H54 (cell line): ENCODE results near the gene MAML2.

ENCODE experiments used
- DNase-seq: peaks from one replicate; pipeline ENCODE4 v3.0.0; 2011; ENCODE audit warnings: low spot score, mixed read lengths; ENCODE audit not compliant: insufficient read length
- FAIRE-seq: peaks from 3 replicates; lab custom pipeline; 2011; peaks lifted over from hg19 to GRCh38; lab: Jason Lieb, UNC
- POLR2A ChIP-seq: IDR thresholded peaks from 2 replicates; pipeline ENCODE4 v1.6.1; 2011; ENCODE audit warnings: low read depth, mild to moderate bottlenecking, low read length

MAML2 gene

GRCh38 chr11:95975343-95975742, 367.7 kb downstream of the MAML2 start:
- TF ChIP-seq POLR2A, result no peak
- FAIRE-seq, result no peak
- no peak for DNase-seq

GRCh38 chr11:95972060-95972459, 370.9 kb downstream of the MAML2 start:
- FAIRE-seq (no peak), DNase-seq (no peak)
- no peak for TF ChIP-seq POLR2A

- DNase-seq (no peak), FAIRE-seq (no peak)
- no peak for TF ChIP-seq POLR2A
These were observed 374.4 kb downstream of the MAML2 start for GRCh38 chr11:95968585-95968984.

- DNase-seq, result no peak
- TF ChIP-seq POLR2A, result no peak
- FAIRE-seq, result no peak
These were observed 378.7 kb downstream of the MAML2 start for GRCh38 chr11:95964281-95964680.

GRCh38 chr11:95961758-95962157, 381.2 kb downstream of the MAML2 start:
- FAIRE-seq, result no peak
- TF ChIP-seq POLR2A, result no peak

GRCh38 chr11:95950905-95951304, 392.1 kb downstream of the MAML2 start:
- TF ChIP-seq POLR2A, result no peak
- FAIRE-seq, result no peak
- DNase-seq, result no peak

More at GRCh38 chr11:95961758-95962157, 381.2 kb downstream of the MAML2 start:
- no peak for DNase-seq

GRCh38 chr11:95948637-95949036, 394.4 kb downstream of the MAML2 start:
- FAIRE-seq (no peak), DNase-seq (no peak)
- no peak for TF ChIP-seq POLR2A

GRCh38 chr11:95944623-95945022, 398.4 kb downstream of the MAML2 start:
- no peak for TF ChIP-seq POLR2A
- DNase-seq (no peak), FAIRE-seq (no peak)

- no peak for FAIRE-seq
- no peak for TF ChIP-seq POLR2A
- no peak for DNase-seq
These were observed 399.4 kb downstream of the MAML2 start for GRCh38 chr11:95943546-95943945.

GRCh38 chr11:95939091-95939490, 403.9 kb downstream of the MAML2 start:
- FAIRE-seq (no peak), DNase-seq (no peak)
- TF ChIP-seq POLR2A, result no peak

- no peak for TF ChIP-seq POLR2A
- DNase-seq (no peak), FAIRE-seq (no peak)
These were observed 405.6 kb downstream of the MAML2 start for GRCh38 chr11:95937358-95937757.

- DNase-seq (no peak), FAIRE-seq (no peak)
- TF ChIP-seq POLR2A, result no peak
These were observed 409.4 kb downstream of the MAML2 start for GRCh38 chr11:95933594-95933993.

GRCh38 chr11:95931916-95932315, 411.1 kb downstream of the MAML2 start:
- FAIRE-seq, result no peak

GRCh38 chr11:95930948-95931347, 412.0 kb downstream of the MAML2 start:
- TF ChIP-seq POLR2A, result no peak
- DNase-seq (no peak), FAIRE-seq (no peak)

More at GRCh38 chr11:95931916-95932315, 411.1 kb downstream of the MAML2 start:
- no peak for TF ChIP-seq POLR2A
- DNase-seq, result no peak

- no peak for TF ChIP-seq POLR2A
- DNase-seq, result no peak
- no peak for FAIRE-seq
These were observed 416.3 kb downstream of the MAML2 start for GRCh38 chr11:95926726-95927125.
